Parathyroid adenoma (tissue), 2 donors: Measurements from ENCODE around the gene BIRC2.
A peak's percentile ranks its signal among the peaks of the same experiment; 100 is the strongest.

Source experiments
- H2AFZ ChIP-seq: fragments of 300-600 bp; sonication (generic); one replicate; pipeline ENCODE4 v1.7.0; 2017; ENCODE audit warnings: antibody characterized with exemption, mild to moderate bottlenecking
- H3K27ac ChIP-seq: fragments of 300-600 bp; sonication (generic); one replicate; pipeline ENCODE4 v1.7.0; 2017
- H3K27me3 ChIP-seq: fragments of 300-600 bp; sonication (generic); one replicate; pipeline ENCODE4 v1.7.0; 2017; ENCODE audit warnings: low read length; ENCODE audit not compliant: control insufficient read depth, insufficient read depth
- H3K36me3 ChIP-seq: fragments of 300-600 bp; sonication (generic); one replicate; pipeline ENCODE4 v1.7.0; 2017; ENCODE audit warnings: low read length; ENCODE audit not compliant: control insufficient read depth, insufficient read depth
- H3K4me1 ChIP-seq: fragments of 300-600 bp; sonication (generic); one replicate; pipeline ENCODE4 v1.7.0; 2017; ENCODE audit warnings: control low read depth
- H3K4me2 ChIP-seq: fragments of 300-600 bp; sonication (generic); one replicate; pipeline ENCODE4 v1.7.0; 2017; ENCODE audit warnings: low read length
- H3K4me3 ChIP-seq: fragments of 300-600 bp; sonication (generic); one replicate; pipeline ENCODE4 v1.7.0; 2017; ENCODE audit warnings: low read depth, low read length
- H3K79me2 ChIP-seq: fragments of 300-600 bp; sonication (generic); one replicate; pipeline ENCODE4 v1.7.0; 2017; ENCODE audit warnings: control low read depth
- H3K9ac ChIP-seq: fragments of 300-600 bp; sonication (generic); one replicate; pipeline ENCODE4 v1.7.0; 2017; ENCODE audit warnings: mild to moderate bottlenecking
- H3K9me3 ChIP-seq: fragments of 300-600 bp; sonication (generic); one replicate; pipeline ENCODE4 v1.7.0; 2017; ENCODE audit warnings: low read length; ENCODE audit not compliant: control insufficient read depth
- TF ChIP-seq, protein P1 (sequence below): fragments of 300-600 bp; sonication (generic); IDR thresholded peaks from one replicate; pipeline ENCODE4 v1.7.0; 2017; ENCODE audit warnings: antibody characterized with exemption, mild to moderate bottlenecking
- donor health status: primary hyperparathyroidism.

The BIRC2 gene

GRCh38 chr11:102390667-102391465, 43.9 kb downstream of the BIRC2 start:
- no peak overlapping the region for H3K27ac ChIP-seq
- H3K27me3 ChIP-seq = no peaks in the 10 kb centered on the region
- no peak overlapping the region for H3K9ac ChIP-seq
- no peaks in the 10 kb centered on the region for H3K9me3 ChIP-seq
- no peaks in the 10 kb centered on the region for H3K4me1 ChIP-seq
- H3K4me3 ChIP-seq = no peak overlapping the region
- no peak overlapping the region for H2AFZ ChIP-seq
- TF ChIP-seq, protein P1, sequence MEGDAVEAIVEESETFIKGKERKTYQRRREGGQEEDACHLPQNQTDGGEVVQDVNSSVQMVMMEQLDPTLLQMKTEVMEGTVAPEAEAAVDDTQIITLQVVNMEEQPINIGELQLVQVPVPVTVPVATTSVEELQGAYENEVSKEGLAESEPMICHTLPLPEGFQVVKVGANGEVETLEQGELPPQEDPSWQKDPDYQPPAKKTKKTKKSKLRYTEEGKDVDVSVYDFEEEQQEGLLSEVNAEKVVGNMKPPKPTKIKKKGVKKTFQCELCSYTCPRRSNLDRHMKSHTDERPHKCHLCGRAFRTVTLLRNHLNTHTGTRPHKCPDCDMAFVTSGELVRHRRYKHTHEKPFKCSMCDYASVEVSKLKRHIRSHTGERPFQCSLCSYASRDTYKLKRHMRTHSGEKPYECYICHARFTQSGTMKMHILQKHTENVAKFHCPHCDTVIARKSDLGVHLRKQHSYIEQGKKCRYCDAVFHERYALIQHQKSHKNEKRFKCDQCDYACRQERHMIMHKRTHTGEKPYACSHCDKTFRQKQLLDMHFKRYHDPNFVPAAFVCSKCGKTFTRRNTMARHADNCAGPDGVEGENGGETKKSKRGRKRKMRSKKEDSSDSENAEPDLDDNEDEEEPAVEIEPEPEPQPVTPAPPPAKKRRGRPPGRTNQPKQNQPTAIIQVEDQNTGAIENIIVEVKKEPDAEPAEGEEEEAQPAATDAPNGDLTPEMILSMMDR = peak; percentile 78
- no peaks in the 10 kb centered on the region for H3K36me3 ChIP-seq
- H3K4me2 ChIP-seq = no peak overlapping the region
- H3K79me2 ChIP-seq = peaks cover 7% of the 10 kb centered on the region

- TF ChIP-seq, protein P1 = no peak
- no peak overlapping the region for H3K4me3 ChIP-seq
- no peaks in the 10 kb centered on the region for H3K9me3 ChIP-seq
- no peaks in the 10 kb centered on the region for H3K4me1 ChIP-seq
- peaks cover 7% of the 10 kb centered on the region for H3K79me2 ChIP-seq
- no peak overlapping the region for H3K27ac ChIP-seq
- H3K27me3 ChIP-seq = no peaks in the 10 kb centered on the region
- H2AFZ ChIP-seq = no peak overlapping the region
- H3K9ac ChIP-seq = no peak overlapping the region
- no peak overlapping the region for H3K4me2 ChIP-seq
- no peaks in the 10 kb centered on the region for H3K36me3 ChIP-seq
These were observed 44.7 kb downstream of the BIRC2 start for GRCh38 chr11:102391549-102392237.

- H3K36me3 ChIP-seq = no peaks in the 10 kb centered on the region
These were observed 46.3 kb downstream of the BIRC2 start for GRCh38 chr11:102393272-102393730.

DNA sequence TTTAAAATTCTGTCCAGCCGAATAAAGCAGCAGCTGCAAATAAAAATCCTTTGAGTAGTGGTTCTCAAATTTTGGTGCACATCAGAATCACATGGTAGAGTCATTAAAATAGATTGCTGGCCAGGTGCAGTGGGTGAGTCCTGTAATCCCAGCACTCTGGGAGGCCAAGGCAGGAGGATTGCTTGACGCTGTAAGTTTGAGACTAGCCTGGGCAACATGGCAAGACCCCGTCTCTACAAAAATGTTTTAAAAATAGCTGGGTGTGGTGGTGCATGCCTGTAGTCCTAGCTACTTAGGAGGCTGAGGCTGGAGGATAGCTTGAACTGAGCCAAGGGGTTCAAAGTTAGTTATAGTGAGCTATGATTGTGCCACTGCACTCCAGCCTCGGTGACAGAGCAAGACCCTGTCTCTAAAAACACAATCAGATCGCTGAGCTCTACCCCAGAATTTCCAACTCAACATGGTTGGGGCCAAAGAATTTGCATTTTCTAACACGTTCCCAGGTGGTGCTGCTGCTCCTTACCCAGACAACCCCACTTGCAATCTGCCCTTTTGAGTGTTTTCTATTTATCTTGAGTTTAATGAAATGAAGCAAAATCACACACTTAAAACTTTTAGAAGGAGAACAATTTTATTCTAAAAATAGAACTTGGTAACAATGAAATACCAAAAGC, 48.8 kb downstream of the BIRC2 start:
- no peaks in the 10 kb centered on the region for H3K4me1 ChIP-seq
- H3K4me2 ChIP-seq = no peak overlapping the region
- no peaks in the 10 kb centered on the region for H3K9me3 ChIP-seq
- H2AFZ ChIP-seq = no peak overlapping the region
- TF ChIP-seq, protein P1 = no peak
- peaks cover 6% of the 10 kb centered on the region for H3K79me2 ChIP-seq
- H3K27ac ChIP-seq = no peak overlapping the region
- no peak overlapping the region for H3K9ac ChIP-seq
- H3K27me3 ChIP-seq = no peaks in the 10 kb centered on the region
- no peaks in the 10 kb centered on the region for H3K36me3 ChIP-seq
- no peak overlapping the region for H3K4me3 ChIP-seq

More at GRCh38 chr11:102393272-102393730, 46.3 kb downstream of the BIRC2 start:
- no peaks in the 10 kb centered on the region for H3K9me3 ChIP-seq
- no peak overlapping the region for H3K9ac ChIP-seq
- no peak overlapping the region for H3K4me2 ChIP-seq
- H3K27me3 ChIP-seq = no peaks in the 10 kb centered on the region
- no peak overlapping the region for H3K4me3 ChIP-seq
- H3K27ac ChIP-seq = no peak overlapping the region
- no peak overlapping the region for H2AFZ ChIP-seq
- TF ChIP-seq, protein P1 = no peak
- H3K4me1 ChIP-seq = no peaks in the 10 kb centered on the region
- H3K79me2 ChIP-seq = peaks cover 7% of the 10 kb centered on the region
